GM21447 (cell line): ENCODE data around the gene CLK2.
"Not testable (repeated sequence)": the region's sequence is repeated elsewhere in the genome, so short reads cannot be mapped to it uniquely, and the experiment has no call there.

ENCODE experiments used
- ATAC-seq: cut with Tn5 transposase; IDR thresholded peaks from one replicate; pipeline ENCODE4 v1.9.1; 2021; ENCODE audit not compliant: unreplicated experiment

CLK2 gene

GRCh38 chr1:155244368-155245162 lies 28.7 kb downstream of the CLK2 start:
- ATAC-seq = peak; percentile 81

- no peak for ATAC-seq
These were observed 30.4 kb downstream of the CLK2 start for GRCh38 chr1:155242805-155243358.

GRCh38 chr1:155241841-155242264 lies 31.5 kb downstream of the CLK2 start:
- no peak for ATAC-seq

GRCh38 chr1:155241069-155241679 lies 32.1 kb downstream of the CLK2 start:
- no peak for ATAC-seq

- ATAC-seq = no peak
These were observed 36.9 kb downstream of the CLK2 start for GRCh38 chr1:155236451-155236850.

- not testable (repeated sequence) for ATAC-seq
These were observed 37.9 kb downstream of the CLK2 start for GRCh38 chr1:155235375-155235774.

- not testable (repeated sequence) for ATAC-seq
These were observed 39.8 kb downstream of the CLK2 start for GRCh38 chr1:155233502-155233901.

GRCh38 chr1:155232001-155232978 lies 41.0 kb downstream of the CLK2 start:
- ATAC-seq = not testable (repeated sequence)

GRCh38 chr1:155231302-155231701 lies 42.0 kb downstream of the CLK2 start:
- ATAC-seq = not testable (repeated sequence)

GRCh38 chr1:155228096-155228427 lies 45.2 kb downstream of the CLK2 start:
- no peak for ATAC-seq

- peak; percentile 86 for ATAC-seq
These were observed 45.8 kb downstream of the CLK2 start for GRCh38 chr1:155227261-155228095.

- peak; percentile 21 for ATAC-seq
These were observed 46.4 kb downstream of the CLK2 start for GRCh38 chr1:155226910-155227260.

GRCh38 chr1:155226188-155226909 lies 47.0 kb downstream of the CLK2 start:
- peak; percentile 46 for ATAC-seq

- ATAC-seq = not testable (repeated sequence)
These were observed 47.9 kb downstream of the CLK2 start for GRCh38 chr1:155225404-155225759.

GRCh38 chr1:155223047-155223446 lies 50.3 kb downstream of the CLK2 start:
- no peak for ATAC-seq

GRCh38 chr1:155220211-155220965 lies 52.9 kb downstream of the CLK2 start:
- not testable (repeated sequence) for ATAC-seq

GRCh38 chr1:155219592-155220031 lies 53.7 kb downstream of the CLK2 start:
- no peak for ATAC-seq

- ATAC-seq = no peak
These were observed 54.3 kb downstream of the CLK2 start for GRCh38 chr1:155218854-155219591.
